GM13977 (cell line): ENCODE results near the gene PRM2.

Source experiments
- DNase-seq: peaks from one replicate; pipeline ENCODE4 v3.0.0; 2012; ENCODE audit warnings: low spot score
- in situ Hi-C: fragments of 300-500 bp; cut with MboI; formaldehyde crosslinking; loops from one replicate; pipeline ENCODE4 v1.12.0; 2022; ENCODE audit warnings: low sequenced_read_pairs, low pct_unique_long_range_greater_than_20kb, mixed read lengths, inconsistent platforms; ENCODE audit not compliant: unreplicated experiment
- TF ChIP-seq, protein P1 (sequence below): IDR thresholded peaks from 2 replicates; pipeline ENCODE4 v1.5.1; 2012; ENCODE audit warnings: mild to moderate bottlenecking, control low read depth; ENCODE audit not compliant: insufficient read depth; ENCODE audit errors: extremely low read depth, missing control alignments

The PRM2 gene

DNA sequence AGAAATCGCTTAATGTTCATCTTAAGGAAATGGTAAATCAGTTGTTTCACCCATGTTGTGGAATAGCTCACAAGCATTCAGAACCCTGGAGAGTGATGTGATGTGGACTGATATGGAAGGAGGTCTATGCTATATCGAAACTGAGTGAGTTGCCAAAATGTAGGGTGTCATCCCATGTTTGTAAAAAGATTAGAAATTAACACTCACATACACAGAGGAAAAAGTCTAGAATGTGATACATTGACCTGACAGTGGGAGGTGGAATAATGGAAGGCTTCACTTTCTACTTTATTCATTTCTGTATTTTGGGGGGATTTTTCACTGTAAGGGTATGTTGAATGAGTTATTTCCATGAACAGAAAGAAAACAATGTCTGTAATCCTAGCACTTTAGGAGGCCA is 9.6 kb upstream of the PRM2 start:
- TF ChIP-seq, protein P1, sequence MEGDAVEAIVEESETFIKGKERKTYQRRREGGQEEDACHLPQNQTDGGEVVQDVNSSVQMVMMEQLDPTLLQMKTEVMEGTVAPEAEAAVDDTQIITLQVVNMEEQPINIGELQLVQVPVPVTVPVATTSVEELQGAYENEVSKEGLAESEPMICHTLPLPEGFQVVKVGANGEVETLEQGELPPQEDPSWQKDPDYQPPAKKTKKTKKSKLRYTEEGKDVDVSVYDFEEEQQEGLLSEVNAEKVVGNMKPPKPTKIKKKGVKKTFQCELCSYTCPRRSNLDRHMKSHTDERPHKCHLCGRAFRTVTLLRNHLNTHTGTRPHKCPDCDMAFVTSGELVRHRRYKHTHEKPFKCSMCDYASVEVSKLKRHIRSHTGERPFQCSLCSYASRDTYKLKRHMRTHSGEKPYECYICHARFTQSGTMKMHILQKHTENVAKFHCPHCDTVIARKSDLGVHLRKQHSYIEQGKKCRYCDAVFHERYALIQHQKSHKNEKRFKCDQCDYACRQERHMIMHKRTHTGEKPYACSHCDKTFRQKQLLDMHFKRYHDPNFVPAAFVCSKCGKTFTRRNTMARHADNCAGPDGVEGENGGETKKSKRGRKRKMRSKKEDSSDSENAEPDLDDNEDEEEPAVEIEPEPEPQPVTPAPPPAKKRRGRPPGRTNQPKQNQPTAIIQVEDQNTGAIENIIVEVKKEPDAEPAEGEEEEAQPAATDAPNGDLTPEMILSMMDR, result no peak
- in situ Hi-C loops, result no loop called here
- DNase-seq, result no peak

DNA sequence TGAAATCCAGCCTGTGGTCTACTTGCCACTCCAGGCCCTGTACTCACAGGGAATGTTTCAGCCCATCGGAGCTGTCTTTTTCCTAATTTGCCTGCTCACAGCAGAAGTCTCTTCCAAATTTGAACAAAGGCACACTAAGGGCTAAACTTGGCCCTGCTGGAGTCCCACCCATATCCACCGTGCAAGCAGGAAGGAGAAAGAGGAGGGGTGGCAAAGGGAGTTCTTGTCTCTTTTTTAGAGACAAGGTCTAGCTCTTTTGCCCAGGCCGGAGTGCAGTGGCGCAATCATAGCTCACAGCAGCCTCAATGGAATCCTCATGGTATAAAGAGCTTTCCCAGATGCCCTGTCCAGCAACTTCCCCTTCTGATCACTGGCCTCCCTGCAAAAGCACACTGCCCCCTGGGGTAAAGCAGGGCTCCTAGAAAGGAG is 7.6 kb upstream of the PRM2 start:
- TF ChIP-seq, protein P1, result no peak
- in situ Hi-C loops, result no loop called here

DNA sequence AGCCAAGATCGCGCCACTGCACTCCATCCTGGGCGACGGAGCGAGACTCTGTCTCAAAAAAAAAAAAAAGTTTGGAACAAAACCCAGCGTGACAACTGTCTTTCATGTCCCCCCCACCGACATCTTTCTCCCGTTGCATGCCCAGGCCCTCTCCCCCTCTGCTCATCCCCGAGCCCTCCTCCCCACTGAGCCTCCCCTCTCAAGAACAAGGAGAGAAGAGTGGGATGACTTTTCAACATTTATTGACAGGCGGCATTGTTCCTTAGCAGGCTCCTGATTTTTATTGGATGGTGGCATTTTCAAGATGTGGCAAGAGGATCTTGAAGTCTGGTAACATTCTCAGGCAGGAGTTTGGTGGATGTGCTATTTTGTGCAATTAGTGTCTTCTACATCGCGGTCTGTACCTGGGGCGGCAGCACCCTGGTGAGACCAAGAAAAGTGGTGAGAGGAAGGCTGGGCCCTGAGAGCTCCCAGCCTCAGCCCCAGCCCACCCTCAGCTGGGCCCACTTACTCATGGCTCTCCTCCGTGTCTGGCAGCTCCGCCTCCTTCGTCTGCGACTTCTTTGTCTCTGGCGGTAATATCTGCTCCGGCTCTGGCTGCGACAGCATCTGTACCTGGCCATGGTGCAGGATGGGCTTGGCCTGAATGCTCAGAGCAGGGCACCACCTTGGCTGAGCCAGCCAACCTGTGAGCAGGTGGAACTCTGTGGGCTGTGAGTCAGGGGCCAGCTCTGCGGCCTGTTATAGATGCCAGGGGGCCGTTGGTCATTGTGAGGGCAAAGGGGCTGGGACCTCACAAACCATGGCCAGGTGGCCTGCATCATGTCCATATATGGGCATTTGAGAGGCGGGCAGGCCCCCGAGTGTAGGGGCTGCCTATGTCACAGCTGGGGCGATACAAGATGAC is 4.6 kb upstream of the PRM2 start, which contains the start of gene PRM1:
TSS of gene PRM1 (minus strand) at position 715 of the 907 bp plus-strand sequence. CDS start at position 623, 92 bp downstream.
- in situ Hi-C loops, result no loop called here
- no peak for DNase-seq
- TF ChIP-seq, protein P1, result no peak

More for the DNA sequence above, 7.6 kb upstream of the PRM2 start:
- DNase-seq, result no peak

DNA sequence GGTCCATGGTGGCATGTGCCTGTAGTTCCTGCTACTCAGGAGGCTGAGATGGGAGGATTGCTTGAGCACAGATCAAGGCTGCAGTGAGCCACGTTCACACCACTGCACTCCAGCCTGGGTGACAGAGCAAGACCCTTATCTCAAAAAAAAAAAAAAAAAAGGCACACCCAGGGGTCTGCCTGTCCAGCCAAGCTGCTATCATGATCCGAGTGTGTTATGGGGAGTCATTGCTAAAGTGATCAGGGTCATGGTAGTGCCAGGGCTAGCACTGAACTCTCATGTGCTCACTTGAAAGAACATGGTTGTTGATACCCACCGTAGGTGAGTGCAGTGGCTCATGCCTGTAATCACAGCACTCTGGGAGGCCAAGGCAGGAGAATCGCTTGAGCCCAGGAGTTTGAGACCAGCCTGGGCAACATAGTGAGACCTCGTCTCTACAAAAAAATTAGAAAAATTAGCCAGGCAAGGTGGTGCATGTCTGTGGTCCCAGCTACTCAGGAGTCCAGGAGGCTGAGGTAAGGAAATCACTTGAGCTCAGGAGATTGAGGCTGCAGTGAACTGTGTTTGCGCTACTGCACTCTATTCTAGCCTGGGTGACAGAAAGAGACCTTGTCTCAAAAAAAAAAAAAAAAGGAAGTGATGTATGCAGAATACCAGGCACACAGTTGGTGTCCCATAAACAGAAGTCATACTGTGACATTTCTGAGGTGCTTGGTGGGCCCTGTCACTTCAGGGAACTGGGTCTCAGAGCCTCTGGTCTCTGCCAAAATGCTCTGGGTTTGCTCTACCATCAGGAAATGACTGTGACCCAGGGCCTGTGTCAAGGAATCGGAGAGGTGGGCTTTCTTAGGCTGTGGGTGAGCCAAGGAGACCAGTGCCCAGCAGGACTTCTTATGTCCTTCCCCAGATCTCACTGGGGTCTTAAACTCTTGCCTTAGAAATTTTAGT is 2.7 kb upstream of the PRM2 start:
- in situ Hi-C loops, result no loop called here
- DNase-seq, result no peak
- TF ChIP-seq, protein P1, result no peak

DNA sequence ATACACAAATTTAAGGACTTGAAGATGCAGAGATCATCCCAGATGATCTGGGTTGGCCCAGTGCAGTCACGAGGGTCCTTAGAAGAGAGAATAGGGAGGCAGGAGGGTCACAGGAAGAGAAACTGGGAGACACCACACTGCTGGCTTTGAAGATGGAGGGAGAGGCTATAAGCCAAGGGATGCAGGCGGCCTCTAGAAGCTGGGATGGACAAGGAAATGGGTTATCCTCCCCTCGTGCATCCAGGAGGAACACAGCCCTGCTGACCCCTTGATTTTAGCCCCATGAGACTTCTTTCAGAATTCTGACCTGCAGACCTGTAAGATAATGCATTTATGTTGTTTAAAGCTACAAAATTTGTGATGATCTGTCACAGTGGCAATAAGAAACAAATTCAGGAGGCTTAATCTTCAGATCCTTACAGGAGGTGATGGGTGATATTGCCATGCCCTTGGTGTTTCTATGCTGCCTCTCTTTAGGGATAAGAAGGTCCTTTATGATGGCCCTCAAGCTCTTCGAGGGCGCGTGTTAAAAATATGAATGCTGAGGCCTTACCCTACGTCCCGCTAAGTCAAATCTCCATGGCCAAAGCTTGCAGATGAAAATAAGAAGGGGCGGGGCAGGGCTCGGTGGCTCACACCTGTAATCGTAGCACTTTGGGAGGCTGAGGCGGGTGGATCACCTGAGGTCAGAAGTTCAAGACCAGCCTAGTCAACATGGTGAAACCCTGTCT is 1.5 kb upstream of the PRM2 start:
- no peak for DNase-seq
- TF ChIP-seq, protein P1, result no peak
- in situ Hi-C loops, result no loop called here
